Uterus (tissue), 4 donors: ENCODE data around the gene LRRC7. TPM values are rescaled to one million over a fixed set of nuclear protein-coding genes. Genes with fewer than 3 reads are reported as not detected.

Experiments
- DNase-seq, 2 donors: peaks; one replicate each; pipeline ENCODE4 v3.0.0-alpha.2; 2019 to 2020
- H3K27ac ChIP-seq, 2 donors: fragments of 200-600 bp; sonication (generic); 1 replicate in 1 of 2; 2 replicates in 1 of 2; pipeline ENCODE4 v1.5.1; 2016 to 2018
- H3K27me3 ChIP-seq, 2 donors: fragments of 200-600 bp; sonication (generic); one replicate each; pipeline ENCODE4 v1.5.1; 2018 to 2019; ENCODE audit warnings: control low read depth in 1 of 2
- H3K36me3 ChIP-seq, 2 donors: fragments of 200-600 bp; sonication (generic); one replicate each; pipeline ENCODE4 v1.5.1; 2019; ENCODE audit warnings: control low read depth in 1 of 2
- H3K4me1 ChIP-seq, 2 donors: fragments of 200-600 bp; sonication (generic); one replicate each; pipeline ENCODE4 v1.5.1; 2018 to 2019; ENCODE audit warnings: control low read depth in 1 of 2
- H3K4me3 ChIP-seq, 2 donors: fragments of 200-600 bp; sonication (generic); 1 replicate in 1 of 2; 2 replicates in 1 of 2; pipeline ENCODE4 v1.5.1; 2018 to 2019; ENCODE audit warnings: mild to moderate bottlenecking in 1 of 2
- H3K9me3 ChIP-seq, 2 donors: fragments of 200-600 bp; sonication (generic); one replicate each; pipeline ENCODE4 v1.5.1; 2019; ENCODE audit warnings: control low read depth in 1 of 2
- POLR2A ChIP-seq, 2 donors: fragments of 450-650 bp; IDR thresholded peaks; one replicate each; pipeline ENCODE4 v1.6.1; 2016; ENCODE audit warnings: antibody characterized with exemption in 2 of 2, mild to moderate bottlenecking in 1 of 2, moderate library complexity in 1 of 2
- intact Hi-C: fragments of 100-400 bp; cut with DNase I; formaldehyde crosslinking; loops from one replicate; pipeline ENCODE4 v1.15.1; 2023; ENCODE audit warnings: low total_unique reads
- total RNA-seq, 4 donors: library from RNA; depleted of rRNA in 3 of 4; stranded (reverse); fragments of >200 nt in 3 of 4; gene quantifications; one replicate each; pipeline versions ENCODE4 v1.1.0 to v1.2.4, GENCODE V29; 2014 to 2023
- TF ChIP-seq, protein P1 (sequence below), 4 experiments: fragments of 200-600 bp in 2 of 4; fragments of 450-650 bp in 2 of 4; sonication (generic) in 2 of 4; IDR thresholded peaks; one replicate each; pipeline ENCODE4 v1.5.1; 2016 to 2019; ENCODE audit warnings: antibody characterized with exemption in 4 of 4, mild to moderate bottlenecking in 2 of 4, moderate library complexity in 1 of 4
- donor health status: DM: yes; HTN: yes; CAD: no.

LRRC7 gene
- total RNA-seq, 4 donors from 2014 or later, result 1.5 to 12.0 TPM; not detected in 2

- intact Hi-C loops, result no loop called here
- H3K4me3 ChIP-seq, result no peak overlapping the region
- H3K27ac ChIP-seq, result no peak overlapping the region
- TF ChIP-seq, protein P1, sequence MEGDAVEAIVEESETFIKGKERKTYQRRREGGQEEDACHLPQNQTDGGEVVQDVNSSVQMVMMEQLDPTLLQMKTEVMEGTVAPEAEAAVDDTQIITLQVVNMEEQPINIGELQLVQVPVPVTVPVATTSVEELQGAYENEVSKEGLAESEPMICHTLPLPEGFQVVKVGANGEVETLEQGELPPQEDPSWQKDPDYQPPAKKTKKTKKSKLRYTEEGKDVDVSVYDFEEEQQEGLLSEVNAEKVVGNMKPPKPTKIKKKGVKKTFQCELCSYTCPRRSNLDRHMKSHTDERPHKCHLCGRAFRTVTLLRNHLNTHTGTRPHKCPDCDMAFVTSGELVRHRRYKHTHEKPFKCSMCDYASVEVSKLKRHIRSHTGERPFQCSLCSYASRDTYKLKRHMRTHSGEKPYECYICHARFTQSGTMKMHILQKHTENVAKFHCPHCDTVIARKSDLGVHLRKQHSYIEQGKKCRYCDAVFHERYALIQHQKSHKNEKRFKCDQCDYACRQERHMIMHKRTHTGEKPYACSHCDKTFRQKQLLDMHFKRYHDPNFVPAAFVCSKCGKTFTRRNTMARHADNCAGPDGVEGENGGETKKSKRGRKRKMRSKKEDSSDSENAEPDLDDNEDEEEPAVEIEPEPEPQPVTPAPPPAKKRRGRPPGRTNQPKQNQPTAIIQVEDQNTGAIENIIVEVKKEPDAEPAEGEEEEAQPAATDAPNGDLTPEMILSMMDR (IDR thresholded peaks at IDR 0.05), result no peak
- TF ChIP-seq POLR2A (IDR thresholded peaks at IDR 0.05), result no peak
- DNase-seq, result no peak
- H3K27me3 ChIP-seq, result no peaks in the 10 kb centered on the region
- H3K4me1 ChIP-seq, result no peaks in the 10 kb centered on the region
- no peaks in the 10 kb centered on the region for H3K36me3 ChIP-seq
- H3K9me3 ChIP-seq, result no peaks in the 10 kb centered on the region
Observed at GRCh38 chr1:70169018-70169839, 601.5 kb downstream of the LRRC7 start.

- DNase-seq, result no peak
- intact Hi-C loops, result no loop called here
- no peaks in the 10 kb centered on the region for H3K4me1 ChIP-seq
- H3K9me3 ChIP-seq, result no peaks in the 10 kb centered on the region
- no peak for TF ChIP-seq POLR2A (IDR thresholded peaks at IDR 0.05)
- TF ChIP-seq, protein P1 (IDR thresholded peaks at IDR 0.05), result no peak
- H3K27me3 ChIP-seq, result no peaks in the 10 kb centered on the region
- no peak overlapping the region for H3K4me3 ChIP-seq
- no peak overlapping the region for H3K27ac ChIP-seq
- no peaks in the 10 kb centered on the region for H3K36me3 ChIP-seq
Observed at GRCh38 chr1:70171512-70171911, 603.8 kb downstream of the LRRC7 start.
